Measurements from ENCODE around the gene CCL21.

CCL21 gene

DNA sequence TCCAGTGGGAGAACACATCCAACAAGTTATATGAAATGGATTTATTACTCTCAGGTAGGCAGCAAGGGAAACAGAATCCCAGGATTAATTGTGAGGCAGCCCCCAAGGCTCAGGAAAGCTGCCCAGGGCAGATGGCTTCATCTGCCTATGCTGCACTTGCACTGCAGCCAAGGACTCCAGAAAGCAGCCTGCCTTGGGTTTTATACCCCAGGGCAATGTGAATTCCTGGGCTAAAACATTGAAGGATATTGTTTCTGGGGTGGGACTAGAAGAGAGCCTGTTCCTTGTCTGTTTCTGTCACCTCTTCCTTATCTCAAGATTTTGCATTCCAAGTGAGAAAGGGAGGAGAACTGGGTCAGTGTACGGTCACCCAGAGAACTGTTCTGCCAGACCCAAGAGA lies 38.6 kb downstream of the CCL21 start:
- peaks cover 9% of the 10 kb centered on the region for H3K9me3 Mint-ChIP-seq
- ATAC-seq (ENCODE audit: low read depth) (no peak), DNase-seq (ENCODE audit: low spot score in 2 of 2) (no peak)
- no peak overlapping the region for H3K27ac Mint-ChIP-seq
- H3K4me3 Mint-ChIP-seq = no peak overlapping the region
- H3K27me3 Mint-ChIP-seq = peaks cover 2% of the 10 kb centered on the region
- peaks cover 4% of the 10 kb centered on the region for H3K4me1 Mint-ChIP-seq
- H3K36me3 Mint-ChIP-seq = peaks cover 13% of the 10 kb centered on the region

DNA sequence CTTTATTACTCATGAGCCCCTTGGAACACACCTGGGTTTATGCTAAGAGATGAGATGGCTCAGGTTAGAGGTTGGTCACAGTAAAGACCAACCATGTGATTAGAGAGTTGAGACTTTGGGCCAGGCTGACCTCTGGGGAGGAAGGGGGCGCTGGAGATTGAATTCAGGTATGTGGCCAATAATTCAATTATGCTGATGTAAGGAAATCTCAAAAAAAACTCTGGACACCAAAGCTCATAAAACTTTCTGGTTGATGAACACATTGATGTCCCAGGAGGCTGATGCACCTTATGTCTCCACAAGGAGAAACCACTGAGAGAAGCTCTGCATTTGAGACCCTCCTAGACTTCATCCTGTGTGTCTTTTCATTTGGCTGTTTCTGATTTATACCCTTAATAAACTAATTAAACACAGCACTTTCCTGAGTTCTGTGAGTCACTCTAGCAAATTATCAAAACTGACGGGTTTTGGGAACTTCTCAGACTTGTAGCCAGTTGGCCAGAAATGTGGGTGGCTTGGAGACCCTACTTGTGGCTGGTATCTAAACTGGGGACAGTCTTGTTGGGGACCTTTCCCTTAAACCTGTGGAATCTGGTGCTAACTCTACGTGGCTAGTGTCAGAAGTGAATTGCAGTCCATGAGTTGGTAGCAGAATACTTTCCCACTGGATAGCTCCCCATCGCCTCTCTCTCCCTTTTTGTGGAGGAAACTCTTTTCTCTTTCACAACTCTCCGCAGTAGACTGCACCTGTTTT lies 40.0 kb downstream of the CCL21 start:
- H3K4me1 Mint-ChIP-seq = peaks cover 4% of the 10 kb centered on the region
- DNase-seq (ENCODE audit: low spot score in 2 of 2) (no peak), ATAC-seq (ENCODE audit: low read depth) (no peak)
- peaks cover 13% of the 10 kb centered on the region for H3K36me3 Mint-ChIP-seq
- no peak overlapping the region for H3K27ac Mint-ChIP-seq
- H3K4me3 Mint-ChIP-seq = no peak overlapping the region
- H3K27me3 Mint-ChIP-seq = peaks cover 2% of the 10 kb centered on the region
- peaks cover 9% of the 10 kb centered on the region for H3K9me3 Mint-ChIP-seq

DNA sequence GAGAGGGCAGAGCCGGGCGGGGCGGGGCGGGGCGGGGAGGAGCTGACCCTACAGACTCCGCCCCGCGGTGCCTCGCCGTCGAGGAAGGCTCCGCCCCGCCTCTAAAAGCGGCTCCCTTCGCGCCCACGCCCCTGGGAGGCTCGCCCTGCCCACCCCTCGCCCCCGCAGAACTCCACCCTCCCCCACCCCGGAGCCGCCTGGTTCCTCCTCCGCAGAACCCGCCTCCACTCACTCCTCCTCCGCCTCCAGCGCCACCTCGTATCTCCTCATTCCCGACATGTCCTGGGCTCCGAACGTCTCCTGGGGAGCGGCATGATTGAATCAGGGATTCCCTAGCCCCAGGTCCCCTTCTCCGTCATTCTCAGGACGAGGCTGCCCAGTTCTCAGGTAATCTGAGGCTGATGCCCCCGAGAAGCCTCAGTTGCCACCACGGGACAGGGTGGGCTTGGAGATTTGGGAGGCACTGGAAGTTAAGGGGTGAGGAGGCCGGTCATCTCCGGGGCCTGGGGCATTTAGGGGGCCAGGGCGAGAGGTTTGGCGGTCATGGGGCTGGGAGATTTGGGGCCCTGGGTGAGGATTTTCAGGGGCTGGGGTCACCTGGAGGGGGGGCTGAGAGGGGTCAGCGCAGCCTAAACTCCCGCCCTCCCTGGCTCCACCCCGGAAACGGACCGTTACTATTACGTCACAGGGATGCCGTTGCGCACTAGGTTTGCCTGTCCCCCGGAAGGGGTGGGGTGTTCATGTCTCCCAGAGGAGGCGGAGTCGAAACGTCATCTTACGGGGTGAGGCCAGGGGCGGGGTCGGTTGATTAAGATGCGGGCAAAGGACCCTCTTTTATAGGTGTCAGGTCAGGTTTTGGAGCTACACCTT lies 44.3 kb downstream of the CCL21 start:
- Mint-ChIP-seq H3K4me1 (peaks cover 12% of the 10 kb centered on the region), H3K4me3 (peak overlapping the region; percentile 95), H3K27ac (peak overlapping the region; percentile 95), H3K27me3 (no peaks in the 10 kb centered on the region), H3K9me3 (peaks cover 9% of the 10 kb centered on the region), H3K36me3 (peaks cover 12% of the 10 kb centered on the region)
- DNase-seq (ENCODE audit: low spot score in 2 of 2) = peak; percentile 87 to 90
- peak; percentile 76 for ATAC-seq (ENCODE audit: low read depth)

DNA sequence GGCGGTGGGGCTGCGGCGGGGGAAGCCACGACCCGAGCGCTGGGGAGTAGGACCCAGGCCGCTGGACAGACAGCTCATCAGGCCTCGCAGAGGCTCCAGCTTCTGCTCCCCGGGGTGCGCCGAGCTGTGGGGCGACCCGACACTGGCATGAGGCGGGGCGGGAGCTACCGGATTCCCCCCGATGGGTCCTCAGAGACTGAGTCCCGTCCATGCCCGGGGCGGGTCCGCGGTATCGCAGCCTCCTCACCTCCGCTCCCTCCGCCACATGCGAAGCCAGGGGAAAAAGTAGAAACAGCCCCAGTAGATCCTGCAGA lies 44.9 kb downstream of the CCL21 start:
- peaks cover 8% of the 10 kb centered on the region for H3K9me3 Mint-ChIP-seq
- no peaks in the 10 kb centered on the region for H3K27me3 Mint-ChIP-seq
- ATAC-seq (ENCODE audit: low read depth) (peak; percentile 4), DNase-seq (ENCODE audit: low spot score in 2 of 2) (no peak)
- peak overlapping the region; percentile 95 for H3K27ac Mint-ChIP-seq
- peak overlapping the region; percentile 95 for H3K4me3 Mint-ChIP-seq
- peaks cover 15% of the 10 kb centered on the region for H3K36me3 Mint-ChIP-seq
- peaks cover 12% of the 10 kb centered on the region for H3K4me1 Mint-ChIP-seq

DNA sequence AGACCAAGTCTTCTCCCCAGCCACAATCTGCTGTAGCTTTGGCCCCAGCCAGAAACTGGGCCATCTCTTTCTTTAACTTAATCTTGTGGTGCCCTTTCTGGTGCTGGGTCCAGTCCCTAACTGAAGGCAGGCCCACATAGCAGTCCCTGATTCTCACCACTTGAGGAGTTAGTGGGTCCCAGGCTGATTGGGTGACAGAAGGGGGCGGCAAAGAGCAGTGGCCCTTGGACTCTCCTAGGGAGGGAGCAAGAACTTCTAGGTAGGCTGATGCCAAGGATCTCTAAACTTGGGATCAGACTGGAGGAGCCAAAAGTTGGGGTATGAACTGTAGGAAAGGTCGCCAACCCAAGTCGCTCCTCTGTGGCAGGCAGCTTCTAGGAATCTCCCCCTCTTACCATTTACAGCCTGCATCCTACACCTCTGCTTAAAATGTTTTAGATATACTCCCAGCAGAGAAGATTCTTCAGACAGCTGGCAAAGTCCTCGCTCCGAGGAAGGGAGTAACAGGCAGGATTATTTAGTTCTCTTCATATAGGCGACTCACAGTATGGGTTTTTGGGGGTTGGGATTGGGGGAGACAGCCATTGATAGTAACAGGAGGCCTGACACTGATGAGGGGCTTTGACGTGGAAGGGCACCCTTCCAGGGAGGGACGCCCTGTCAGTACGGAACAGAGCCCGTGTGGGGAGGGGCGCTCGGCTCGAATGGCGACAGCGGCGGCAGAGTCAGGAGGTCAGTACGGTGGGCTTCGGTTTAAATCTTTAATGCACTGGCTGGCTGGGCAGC lies 45.5 kb downstream of the CCL21 start:
- peak; percentile 43 for ATAC-seq (ENCODE audit: low read depth)
- H3K4me3 Mint-ChIP-seq = peak overlapping the region; percentile 95

DNA sequence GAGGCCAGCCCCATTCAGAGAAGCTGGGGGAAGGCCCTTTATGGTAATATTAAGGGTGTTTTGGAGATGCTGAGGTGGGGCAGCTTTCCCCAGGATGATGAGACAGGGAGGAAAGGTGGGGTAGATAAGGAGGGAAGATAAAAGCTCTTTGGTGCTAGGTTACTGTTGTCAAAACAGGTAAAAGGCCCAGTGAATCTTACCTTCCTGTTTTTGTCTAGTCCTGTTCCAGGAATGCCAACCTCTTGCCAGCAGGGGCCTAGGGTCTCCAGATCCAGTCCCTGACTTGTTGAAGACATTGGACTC lies 46.7 kb downstream of the CCL21 start:
- H3K27me3 Mint-ChIP-seq = no peaks in the 10 kb centered on the region
- DNase-seq (ENCODE audit: low spot score in 2 of 2) (no peak), ATAC-seq (ENCODE audit: low read depth) (no peak)
- H3K9me3 Mint-ChIP-seq = no peaks in the 10 kb centered on the region
- peaks cover 12% of the 10 kb centered on the region for H3K4me1 Mint-ChIP-seq
- no peak overlapping the region for H3K4me3 Mint-ChIP-seq
- H3K36me3 Mint-ChIP-seq = peaks cover 4% of the 10 kb centered on the region
- H3K27ac Mint-ChIP-seq = no peak overlapping the region

More for the DNA sequence above, 45.5 kb downstream of the CCL21 start:
- peaks cover 12% of the 10 kb centered on the region for H3K4me1 Mint-ChIP-seq
- H3K27ac Mint-ChIP-seq = peak overlapping the region; percentile 95
- no peaks in the 10 kb centered on the region for H3K27me3 Mint-ChIP-seq
- peaks cover 6% of the 10 kb centered on the region for H3K9me3 Mint-ChIP-seq
- peak; percentile 76 to 79 for DNase-seq (ENCODE audit: low spot score in 2 of 2)
- H3K36me3 Mint-ChIP-seq = peaks cover 11% of the 10 kb centered on the region

DNA sequence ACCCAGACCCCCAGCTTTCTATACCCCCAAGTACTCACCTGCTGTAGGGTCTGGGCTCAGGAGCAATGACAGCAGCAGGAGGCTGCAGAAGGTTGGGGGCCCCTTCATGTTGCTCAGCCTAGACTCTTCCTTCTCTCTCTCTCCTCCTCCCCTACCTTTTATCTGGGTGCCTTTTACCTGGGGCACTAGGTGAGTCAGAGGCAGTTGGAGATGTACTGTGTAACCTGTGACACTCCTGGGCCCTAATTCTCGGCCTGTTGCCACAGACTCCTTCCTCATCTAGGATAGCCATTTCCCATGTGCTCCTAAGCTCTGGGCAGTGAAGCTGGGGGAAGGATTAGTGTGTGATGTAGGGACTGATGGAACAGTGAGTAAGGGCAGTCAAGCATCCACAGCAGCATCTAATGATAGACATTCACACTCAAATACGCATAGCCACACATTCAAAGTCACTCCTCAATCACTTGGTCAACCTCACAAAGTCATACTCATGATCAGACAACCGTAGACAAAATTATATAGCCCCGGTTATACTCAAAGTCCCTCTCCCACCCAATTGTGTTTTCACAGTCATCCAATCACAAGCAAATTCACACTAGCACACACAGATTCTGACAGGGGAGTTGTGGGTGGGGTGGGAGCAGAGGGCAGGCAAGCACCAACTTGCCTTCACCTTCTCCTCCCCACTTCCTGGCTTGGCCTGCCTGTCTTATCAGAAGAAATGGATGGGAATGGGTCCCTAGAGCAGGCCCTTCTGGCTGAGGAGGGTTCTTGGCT lies 47.2 kb downstream of the CCL21 start, which contains the start of gene CCL27:
CCL27 (minus strand) TSS at position 132 of the 777 bp plus-strand sequence; CDS start at position 108, 24 bp downstream.
- no peak for ATAC-seq (ENCODE audit: low read depth)
- Mint-ChIP-seq H3K4me1 (peaks cover 12% of the 10 kb centered on the region), H3K9me3 (no peaks in the 10 kb centered on the region), H3K27ac (no peak within 1 kb of the TSS), H3K27me3 (no peaks in the 10 kb centered on the region), H3K36me3 (peaks cover 4% of the 10 kb centered on the region), H3K4me3 (no peak within 1 kb of the TSS)
- no peak for DNase-seq (ENCODE audit: low spot score in 2 of 2)

DNA sequence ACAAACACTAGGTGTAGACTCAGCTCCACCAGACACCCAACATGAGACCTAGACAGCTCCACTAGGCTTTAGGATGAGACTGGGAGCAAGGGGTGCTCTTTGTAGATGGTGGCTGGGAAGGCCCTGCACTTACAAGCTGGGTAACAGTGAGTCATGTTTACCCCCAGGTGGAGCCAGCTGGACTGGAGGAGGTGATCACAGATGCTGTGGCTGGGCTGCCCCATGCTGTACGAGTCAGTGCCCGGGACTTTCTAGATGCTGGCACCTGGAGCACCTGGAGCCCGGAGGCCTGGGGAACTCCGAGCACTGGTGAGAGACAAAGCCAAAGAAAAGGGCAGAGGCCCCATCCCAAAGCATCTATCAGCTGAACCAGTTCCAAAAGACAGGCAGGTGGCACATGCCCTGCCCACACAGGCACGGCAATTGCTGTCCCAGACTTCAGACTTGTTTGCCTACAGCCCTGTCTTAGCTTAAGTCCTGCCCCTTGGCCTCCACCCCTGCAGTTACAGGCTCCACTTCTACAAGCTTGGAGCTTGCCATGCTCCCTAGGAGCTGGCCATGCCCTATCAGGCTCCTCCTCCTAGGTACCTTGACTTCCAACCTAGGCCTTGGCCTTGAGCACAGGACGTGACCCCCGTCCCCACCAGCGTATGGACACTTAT lies 50.2 kb downstream of the CCL21 start:
- no peak for ATAC-seq (ENCODE audit: low read depth)
- H3K4me3 Mint-ChIP-seq = no peak overlapping the region
- no peak overlapping the region for H3K27ac Mint-ChIP-seq
- H3K36me3 Mint-ChIP-seq = peaks cover 6% of the 10 kb centered on the region
- H3K27me3 Mint-ChIP-seq = peaks cover 4% of the 10 kb centered on the region
- DNase-seq (ENCODE audit: low spot score in 2 of 2) = no peak
- no peaks in the 10 kb centered on the region for H3K9me3 Mint-ChIP-seq
- peaks cover 9% of the 10 kb centered on the region for H3K4me1 Mint-ChIP-seq
